CD8-positive, alpha-beta memory T cell (primary cell): Measurements from ENCODE around the gene GFOD2. TPM values are rescaled to one million over a fixed set of nuclear protein-coding genes. Genes with fewer than 3 reads are reported as not detected.

Source experiments
- CTCF ChIA-PET: fragments of 350-600 bp; sonication (Branson Sonifier 250); formaldehyde crosslinking; loops from one replicate; lab custom pipeline; 2021; ENCODE audit warnings: antibody characterized with exemption; lab: Charles Lee
- POLR2A ChIA-PET: fragments of 350-600 bp; sonication (Branson Sonifier 250); formaldehyde crosslinking; loops from one replicate; lab custom pipeline; 2021; ENCODE audit warnings: antibody characterized with exemption; lab: Charles Lee
- DNase-seq, 5 donors: peaks; one replicate each; pipeline versions ENCODE4 v3.0.0 to v3.0.0-alpha.2; 2020 to 2022; ENCODE audit warnings: mixed read lengths in 1 of 5
- H3K27ac ChIP-seq: one replicate; pipeline ENCODE4 v1.7.0; 2013; ENCODE audit warnings: low read depth, mild to moderate bottlenecking, low read length, moderate library complexity
- H3K27me3 ChIP-seq: 2 replicates; pipeline ENCODE4 v1.7.0; 2013; ENCODE audit warnings: low read length, mild to moderate bottlenecking; ENCODE audit not compliant: insufficient read depth, poor library complexity, severe bottlenecking
- H3K36me3 ChIP-seq: 2 replicates; pipeline ENCODE4 v1.7.0; 2013; ENCODE audit warnings: mild to moderate bottlenecking, low read length, moderate library complexity; ENCODE audit not compliant: insufficient read depth
- H3K4me1 ChIP-seq: 2 replicates; pipeline ENCODE4 v1.7.0; 2013; ENCODE audit warnings: mild to moderate bottlenecking, low read length, moderate library complexity; ENCODE audit not compliant: insufficient read depth
- H3K4me3 ChIP-seq: 2 replicates; pipeline ENCODE4 v1.7.0; 2013; ENCODE audit warnings: mild to moderate bottlenecking, low read length
- H3K9me3 ChIP-seq: 2 replicates; pipeline ENCODE4 v1.7.0; 2013; ENCODE audit warnings: mild to moderate bottlenecking, low read length
- H3K27ac Mint-ChIP-seq, 8 donors: one replicate each; pipeline ENCODE4 v1.8.0; 2020 to 2021; ENCODE audit warnings: mixed read lengths in 8 of 8, mild to moderate bottlenecking in 6 of 8, inconsistent platforms in 3 of 8, moderate library complexity in 3 of 8
- H3K27me3 Mint-ChIP-seq, 2 donors: one replicate each; pipeline ENCODE4 v1.8.0; 2020 to 2021; ENCODE audit warnings: mixed read lengths in 2 of 2, mild to moderate bottlenecking in 1 of 2, moderate library complexity in 1 of 2
- H3K36me3 Mint-ChIP-seq, 3 donors: one replicate each; pipeline ENCODE4 v1.8.0; 2020 to 2021; ENCODE audit warnings: mixed read lengths in 3 of 3, inconsistent platforms in 1 of 3, mild to moderate bottlenecking in 1 of 3
- H3K4me1 Mint-ChIP-seq, 3 donors: one replicate each; pipeline ENCODE4 v1.8.0; 2020 to 2021; ENCODE audit warnings: mixed read lengths in 3 of 3, inconsistent platforms in 1 of 3, mild to moderate bottlenecking in 1 of 3
- H3K4me3 Mint-ChIP-seq, 7 donors: one replicate each; pipeline ENCODE4 v1.8.0; 2020 to 2021; ENCODE audit warnings: mixed read lengths in 7 of 7, mild to moderate bottlenecking in 6 of 7, moderate library complexity in 4 of 7, inconsistent platforms in 2 of 7
- H3K9me3 Mint-ChIP-seq, 5 donors: one replicate each; pipeline ENCODE4 v1.8.0; 2020 to 2022; ENCODE audit warnings: mixed read lengths in 5 of 5, mild to moderate bottlenecking in 3 of 5, moderate library complexity in 2 of 5, inconsistent platforms in 1 of 5
- polyA plus RNA-seq: library from polyadenylated mRNA; unstranded; fragments of 300-500 nt; fragmentation: Illumina TruSeq; gene quantifications from one replicate; pipeline ENCODE4 v1.2.3, GENCODE V29; 2021
- total RNA-seq, 2 experiments: library from RNA; stranded (reverse); gene quantifications; one replicate each; pipeline ENCODE4 v1.2.3, GENCODE V29; 2021

Gene GFOD2
- total and polyA plus RNA-seq, 3 experiments from 2014 or later: 11.2 to 23.7 (median 21.3) TPM

DNA sequence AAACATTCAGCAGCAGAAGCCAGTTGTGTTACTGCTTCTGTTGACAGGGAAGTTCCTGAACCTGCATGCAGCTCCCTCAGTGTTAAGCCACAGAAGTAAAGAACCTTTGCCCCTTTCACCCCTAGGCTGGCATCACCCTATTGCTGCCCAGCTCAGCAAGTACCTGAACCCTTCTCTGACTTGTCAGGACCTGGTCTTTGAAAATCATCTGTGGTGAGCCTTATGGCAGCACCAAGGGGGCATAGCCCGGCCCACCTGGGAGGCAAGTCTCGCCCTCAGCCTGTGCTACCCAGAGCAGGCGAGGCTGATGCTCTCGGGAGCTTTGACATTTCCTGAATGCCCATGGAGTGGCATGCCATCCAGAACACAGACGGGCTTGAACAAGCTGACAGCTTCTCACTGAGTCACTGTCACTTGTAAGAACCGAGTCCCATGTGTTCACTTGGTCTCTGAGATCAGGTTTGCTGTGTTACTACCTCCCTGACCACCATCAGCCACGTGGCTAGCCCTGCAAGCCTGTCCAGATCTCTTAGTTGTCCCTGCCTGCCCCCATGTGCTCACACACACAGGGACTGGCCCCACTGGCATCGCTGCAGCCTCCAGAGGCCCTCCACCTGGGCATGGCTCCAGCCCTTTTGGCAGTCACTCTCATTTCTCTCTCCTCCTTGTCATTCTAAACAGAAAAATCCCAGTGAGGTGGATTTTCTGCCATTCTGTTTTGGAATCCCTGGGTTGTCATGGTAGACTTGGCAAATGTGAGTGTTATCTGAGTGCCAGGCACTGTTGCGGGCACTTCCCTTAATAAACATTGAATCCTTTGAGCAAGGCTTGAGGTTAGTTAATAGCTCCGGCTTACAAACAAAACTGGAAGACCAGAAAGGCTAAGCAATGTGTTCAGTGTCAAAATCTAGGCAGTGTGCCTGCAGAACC lies 77.1 kb downstream of the GFOD2 start:
- H3K36me3 ChIP-seq: peaks cover 6% of the 10 kb centered on the region
- Mint-ChIP-seq H3K27ac (peak overlapping the region in 2 of 8 donors; percentile 10 to 42), H3K9me3 (no peaks in the 10 kb centered on the region), H3K27me3 (no peaks in the 10 kb centered on the region), H3K4me1 (peaks cover 4 to 24% (median 11%) of the 10 kb centered on the region in 3 donors), H3K36me3 (peaks cover 0 to 37% (median 4%) of the 10 kb centered on the region in 3 donors), H3K4me3 (peak overlapping the region in 1 of 7 donors; percentile 36)
- CTCF ChIA-PET: interaction anchor here (1.5 to 13.0 kb wide), 5 partner anchors 94 to 161 kb away, joined by 3 to 235 read pairs (median 22); partner anchors contain the start of gene ATP6V0D1
- no peaks in the 10 kb centered on the region for H3K27me3 ChIP-seq
- DNase-seq: no peak
- no peak overlapping the region for H3K27ac ChIP-seq
- peaks cover 22% of the 10 kb centered on the region for H3K4me1 ChIP-seq
- no peaks in the 10 kb centered on the region for H3K9me3 ChIP-seq
- POLR2A ChIA-PET: no interaction called here
- H3K4me3 ChIP-seq: no peak overlapping the region

- H3K36me3 ChIP-seq: peaks cover 13% of the 10 kb centered on the region
- no peaks in the 10 kb centered on the region for H3K27me3 Mint-ChIP-seq
- H3K27ac Mint-ChIP-seq: no peak overlapping the region
These were observed 81.5 kb downstream of the GFOD2 start for GRCh38 chr16:67637625-67638024.

DNA sequence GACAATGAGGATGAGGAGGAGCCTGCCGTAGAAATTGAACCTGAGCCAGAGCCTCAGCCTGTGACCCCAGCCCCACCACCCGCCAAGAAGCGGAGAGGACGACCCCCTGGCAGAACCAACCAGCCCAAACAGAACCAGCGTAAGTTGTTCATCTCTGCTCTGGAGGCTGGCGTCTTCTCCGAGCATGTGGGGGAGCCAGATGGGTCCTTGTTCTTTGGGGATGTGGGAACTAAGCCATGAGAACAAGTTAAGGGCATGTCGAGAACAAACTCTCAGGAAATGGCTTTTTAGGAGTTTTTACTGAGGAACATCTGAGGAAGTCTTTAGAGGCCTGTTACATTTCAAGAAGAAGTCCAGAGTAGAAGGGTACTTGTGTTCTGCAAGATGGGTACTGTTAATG lies 82.4 kb downstream of the GFOD2 start:
- Histone ChIP-seq H3K27me3 (no peaks in the 10 kb centered on the region), H3K4me3 (no peak overlapping the region), H3K36me3 (peaks cover 20% of the 10 kb centered on the region), H3K4me1 (no peaks in the 10 kb centered on the region), H3K27ac (no peak overlapping the region), H3K9me3 (no peaks in the 10 kb centered on the region)
- no peaks in the 10 kb centered on the region for H3K9me3 Mint-ChIP-seq
- POLR2A ChIA-PET: no interaction called here
- peak overlapping the region in 1 of 8 donors; percentile 17 for H3K27ac Mint-ChIP-seq
- H3K4me3 Mint-ChIP-seq: no peak overlapping the region
- CTCF ChIA-PET: interaction anchor here (1.5 to 13.0 kb wide), 3 partner anchors 88 to 115 kb away, joined by 4 to 235 read pairs (median 5); no protein-coding TSS in a partner anchor
- peaks cover 0 to 67% (median 13%) of the 10 kb centered on the region in 3 donors for H3K36me3 Mint-ChIP-seq
- H3K27me3 Mint-ChIP-seq: no peaks in the 10 kb centered on the region
- peaks cover 0 to 4% (median 0%) of the 10 kb centered on the region in 3 donors for H3K4me1 Mint-ChIP-seq
- no peak for DNase-seq

More at GRCh38 chr16:67637625-67638024, 81.5 kb downstream of the GFOD2 start:
- POLR2A ChIA-PET: no interaction called here
- H3K9me3 Mint-ChIP-seq: no peaks in the 10 kb centered on the region
- no peak overlapping the region for H3K4me3 Mint-ChIP-seq
- peaks cover 0 to 59% (median 9%) of the 10 kb centered on the region in 3 donors for H3K36me3 Mint-ChIP-seq
- Histone ChIP-seq H3K4me3 (no peak overlapping the region), H3K9me3 (no peaks in the 10 kb centered on the region), H3K27me3 (no peaks in the 10 kb centered on the region), H3K27ac (no peak overlapping the region), H3K4me1 (no peaks in the 10 kb centered on the region)
- no peaks in the 10 kb centered on the region for H3K4me1 Mint-ChIP-seq
- DNase-seq: no peak
- CTCF ChIA-PET: interaction anchor here (1.3 to 13.0 kb wide), 3 partner anchors 11 to 116 kb away, joined by 3 to 235 read pairs (median 5); no protein-coding TSS in a partner anchor

DNA sequence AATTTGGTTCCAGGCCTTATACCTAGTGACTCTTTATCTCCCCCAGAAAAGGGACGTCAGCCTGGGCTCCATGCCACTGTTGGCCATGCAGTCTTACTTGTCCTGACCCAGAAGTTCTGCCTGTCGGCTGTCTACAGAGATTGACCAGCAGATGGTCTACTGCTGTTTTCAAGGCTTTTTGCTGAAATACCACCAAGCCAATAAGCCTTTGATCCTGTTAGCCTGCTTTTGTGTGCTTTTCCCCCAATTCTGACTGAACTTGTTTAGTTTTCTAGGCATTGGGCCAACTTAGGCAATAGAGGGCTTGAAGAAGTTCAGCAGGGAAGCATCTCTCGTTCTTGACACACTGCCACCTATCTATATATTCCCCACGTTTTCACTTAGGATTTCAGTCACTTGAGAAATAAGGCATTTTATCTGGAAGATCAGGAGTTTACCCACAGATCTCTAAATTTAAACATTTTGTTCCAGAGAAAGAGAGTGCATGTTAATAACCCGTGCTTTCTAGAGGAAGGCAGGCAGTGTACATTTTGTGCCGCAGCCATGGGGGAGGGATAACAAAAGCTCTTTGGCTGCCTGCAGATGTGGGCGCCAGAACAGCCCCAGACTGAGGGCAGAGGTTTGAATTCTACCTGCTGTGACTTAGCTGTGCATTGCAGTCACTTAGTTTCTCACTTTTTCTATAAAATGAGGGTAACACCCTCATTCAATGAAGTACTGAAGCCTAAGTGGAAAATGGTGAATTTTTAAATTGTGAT lies 86.5 kb downstream of the GFOD2 start:
- H3K4me1 Mint-ChIP-seq: peaks cover 0 to 4% (median 0%) of the 10 kb centered on the region in 3 donors
- Histone ChIP-seq H3K27me3 (no peaks in the 10 kb centered on the region), H3K36me3 (peaks cover 41% of the 10 kb centered on the region), H3K9me3 (no peaks in the 10 kb centered on the region), H3K4me3 (no peak overlapping the region), H3K27ac (no peak overlapping the region), H3K4me1 (no peaks in the 10 kb centered on the region)
- POLR2A ChIA-PET: no interaction called here
- DNase-seq: no peak
- no peaks in the 10 kb centered on the region for H3K27me3 Mint-ChIP-seq
- peaks cover 0 to 74% (median 17%) of the 10 kb centered on the region in 3 donors for H3K36me3 Mint-ChIP-seq
- peak overlapping the region in 3 of 8 donors; percentile 51 to 61 (median 54) for H3K27ac Mint-ChIP-seq
- CTCF ChIA-PET: interaction anchor here (0.7 to 1.4 kb wide), 3 partner anchors 12 to 86 kb away, joined by 4 read pairs; partner anchors contain the start of gene CARMIL2
- no peak overlapping the region for H3K4me3 Mint-ChIP-seq
- no peaks in the 10 kb centered on the region for H3K9me3 Mint-ChIP-seq

GRCh38 chr16:67628216-67628615 lies 90.9 kb downstream of the GFOD2 start:
- H3K27ac Mint-ChIP-seq: peak overlapping the region in 1 of 8 donors; percentile 44
- Histone ChIP-seq H3K27ac (no peak overlapping the region), H3K27me3 (no peaks in the 10 kb centered on the region), H3K9me3 (no peaks in the 10 kb centered on the region), H3K4me1 (no peaks in the 10 kb centered on the region), H3K4me3 (no peak overlapping the region), H3K36me3 (peaks cover 54% of the 10 kb centered on the region)
- H3K9me3 Mint-ChIP-seq: no peaks in the 10 kb centered on the region
- H3K4me1 Mint-ChIP-seq: peaks cover 0 to 4% (median 0%) of the 10 kb centered on the region in 3 donors
- no peak overlapping the region for H3K4me3 Mint-ChIP-seq
- DNase-seq: no peak
- ChIA-PET POLR2A (interaction anchor here (0.6 kb wide), 1 partner anchor 311 kb away, joined by 8 read pairs; no protein-coding TSS in a partner anchor), CTCF (interaction anchor here (1.1 to 1.7 kb wide), 6 partner anchors 12 to 188 kb away, joined by 3 to 8 read pairs (median 3); no protein-coding TSS in a partner anchor)
- H3K36me3 Mint-ChIP-seq: peaks cover 0 to 72% (median 22%) of the 10 kb centered on the region in 3 donors
- no peaks in the 10 kb centered on the region for H3K27me3 Mint-ChIP-seq

Other genes starting within 250 kb of the GFOD2 start
- 10 to 100 TPM; 49.3 to 57.6 TPM for gene ATP6V0D1, start 238.2 kb downstream of the GFOD2 start, total RNA-seq
- gene ATP6V0D1, start 238.2 kb downstream of the GFOD2 start, polyA plus RNA-seq: 107 TPM
- gene AGRP, start 235.8 kb downstream of the GFOD2 start, total RNA-seq: not detected
- gene AGRP, start 235.8 kb downstream of the GFOD2 start, polyA plus RNA-seq: not detected
- 10 to 100 TPM; 23.2 to 27.4 TPM for gene RIPOR1, start 190.5 kb downstream of the GFOD2 start, total RNA-seq
- gene RIPOR1, start 190.5 kb downstream of the GFOD2 start, polyA plus RNA-seq: 6.1 TPM
- 10 to 100 TPM; 65.4 to 67.4 TPM for gene CTCF, start 156.8 kb downstream of the GFOD2 start, total RNA-seq
- 66.4 TPM for gene CTCF, start 156.8 kb downstream of the GFOD2 start, polyA plus RNA-seq
- gene CARMIL2, start 74.2 kb downstream of the GFOD2 start, total RNA-seq: 100 to 1,000 TPM; 124 to 139 TPM
- 24.5 TPM for gene CARMIL2, start 74.2 kb downstream of the GFOD2 start, polyA plus RNA-seq
- 10 to 100 TPM; 79.1 to 81.7 TPM for gene ACD, start 59.1 kb downstream of the GFOD2 start, total RNA-seq
- gene ACD, start 59.1 kb downstream of the GFOD2 start, polyA plus RNA-seq: 55.6 TPM
- 10 to 100 TPM; 16.7 to 18.3 TPM for gene PARD6A, start 58.4 kb downstream of the GFOD2 start, total RNA-seq
- gene PARD6A, start 58.4 kb downstream of the GFOD2 start, polyA plus RNA-seq: 14.7 TPM
- gene ENKD1, start 52.6 kb downstream of the GFOD2 start, total RNA-seq: 10 to 100 TPM; 15.1 to 15.6 TPM
- 1.7 TPM for gene ENKD1, start 52.6 kb downstream of the GFOD2 start, polyA plus RNA-seq
- gene C16orf86, start 52.5 kb downstream of the GFOD2 start, total RNA-seq: 1 to 10 TPM in 1 of 2 experiments, under 1 TPM in 1; 0.79 to 1.9 TPM
- 2.7 TPM for gene C16orf86, start 52.5 kb downstream of the GFOD2 start, polyA plus RNA-seq
- gene RANBP10, start 87.2 kb upstream of the GFOD2 start, total RNA-seq: 10 to 100 TPM; 18.9 to 20.0 TPM
- gene RANBP10, start 87.2 kb upstream of the GFOD2 start, polyA plus RNA-seq: 11.1 TPM
- gene TSNAXIP1, start 87.6 kb upstream of the GFOD2 start, total RNA-seq: 1 to 10 TPM; 1.2 to 1.5 TPM
- 0.13 TPM for gene TSNAXIP1, start 87.6 kb upstream of the GFOD2 start, polyA plus RNA-seq
- 10 to 100 TPM; 52.6 to 55.1 TPM for gene THAP11, start 123.0 kb upstream of the GFOD2 start, total RNA-seq
- 153 TPM for gene THAP11, start 123.0 kb upstream of the GFOD2 start, polyA plus RNA-seq
- gene NUTF2, start 127.6 kb upstream of the GFOD2 start, total RNA-seq: 100 to 1,000 TPM; 181 TPM
- gene NUTF2, start 127.6 kb upstream of the GFOD2 start, polyA plus RNA-seq: 129 TPM
- 10 to 100 TPM; 56.5 to 58.6 TPM for gene CENPT, start 128.4 kb upstream of the GFOD2 start, total RNA-seq
- gene CENPT, start 128.4 kb upstream of the GFOD2 start, polyA plus RNA-seq: 14.3 TPM
- gene EDC4, start 153.7 kb upstream of the GFOD2 start, total RNA-seq: 100 to 1,000 TPM; 105 to 108 TPM
- 30.1 TPM for gene EDC4, start 153.7 kb upstream of the GFOD2 start, polyA plus RNA-seq
- gene NRN1L, start 165.6 kb upstream of the GFOD2 start, total RNA-seq: under 1 TPM in 1 of 2 experiments, not detected in 1; 0.97 TPM
- gene NRN1L, start 165.6 kb upstream of the GFOD2 start, polyA plus RNA-seq: 0.83 TPM
- 10 to 100 TPM; 13.6 to 14.5 TPM for gene PSKH1, start 173.9 kb upstream of the GFOD2 start, total RNA-seq
- gene PSKH1, start 173.9 kb upstream of the GFOD2 start, polyA plus RNA-seq: 27.0 TPM
- 1 to 10 TPM; 4.1 to 4.9 TPM for gene CTRL, start 212.5 kb upstream of the GFOD2 start, total RNA-seq
- gene CTRL, start 212.5 kb upstream of the GFOD2 start, polyA plus RNA-seq: 1.5 TPM
- gene PSMB10, start 217.5 kb upstream of the GFOD2 start, total RNA-seq: 100 to 1,000 TPM; 176 to 189 TPM
- gene PSMB10, start 217.5 kb upstream of the GFOD2 start, polyA plus RNA-seq: 518 TPM
- gene LCAT, start 224.8 kb upstream of the GFOD2 start, total RNA-seq: 10 to 100 TPM; 12.7 to 12.8 TPM
- 0.74 TPM for gene LCAT, start 224.8 kb upstream of the GFOD2 start, polyA plus RNA-seq
- 10 to 100 TPM; 30.6 to 34.1 TPM for gene SLC12A4, start 249.3 kb upstream of the GFOD2 start, total RNA-seq
- gene SLC12A4, start 249.3 kb upstream of the GFOD2 start, polyA plus RNA-seq: 5.1 TPM